SK-N-SH (cell line): ENCODE measurements around the gene AAGAB.
"Not testable (repeated sequence)": the region's sequence is repeated elsewhere in the genome, so short reads cannot be mapped to it uniquely, and the experiment has no call there.

Experiments used
- CTCF ChIP-seq: fragments of 200-600 bp; sonication (generic); IDR thresholded peaks from 2 replicates; pipeline ENCODE4 v1.6.1; 2017; ENCODE audit warnings: antibody characterized with exemption, mild to moderate bottlenecking, moderate library complexity
- RFX5 ChIP-seq: IDR thresholded peaks from 2 replicates; pipeline ENCODE4 v1.6.1; 2012; ENCODE audit warnings: mild to moderate bottlenecking, improper control_type of control experiment, low read length
- TCF12 ChIP-seq: IDR thresholded peaks from 2 replicates; pipeline ENCODE4 v1.4.0; 2012

GRCh38 chr15:67286400-67286799, 31.9 kb upstream of the AAGAB start:
- not testable (repeated sequence) for TF ChIP-seq CTCF, RFX5, TCF12
